Measurements from ENCODE around the gene CETN3. TPM values are rescaled to one million over a fixed set of nuclear protein-coding genes. Genes with fewer than 3 reads are reported as not detected.

CETN3 gene
- polyA plus RNA-seq, 3 donors = 0.59 to 9.0 (median 7.7) TPM

- H3K27me3 ChIP-seq (ENCODE audit: control insufficient read depth in 2 of 2, insufficient read depth in 2 of 2, low read length in 2 of 2) = no peaks in the 10 kb centered on the region
- H3K9ac ChIP-seq (ENCODE audit: insufficient read depth, low read length, poor library complexity, severe bottlenecking) = no peak overlapping the region
- no peak overlapping the region for H3K4me3 ChIP-seq (replicated peaks in 1 of 3; ENCODE audit: low read depth in 2 of 3, low read length in 3 of 3)
- no peaks in the 10 kb centered on the region for H4K20me1 ChIP-seq (ENCODE audit: insufficient read depth, low read length)
- no peaks in the 10 kb centered on the region for H3K36me3 ChIP-seq (replicated peaks in 1 of 2; ENCODE audit: control insufficient read depth in 1 of 2, insufficient read depth in 2 of 2, low read length in 2 of 2)
- H3K79me2 ChIP-seq (ENCODE audit: insufficient read depth, low read length) = no peaks in the 10 kb centered on the region
- intact Hi-C loops (cut with micrococcal nuclease) = no loop called here
- H3K4me2 ChIP-seq (replicated peaks; ENCODE audit: extremely low read depth, low read length, poor library complexity, severe bottlenecking) = no peak overlapping the region
- H3K9me3 ChIP-seq (replicated peaks in 1 of 2; ENCODE audit: control insufficient read depth in 1 of 2, insufficient read depth in 1 of 2, low read length in 2 of 2) = peaks cover 6 to 11% of the 10 kb centered on the region in 2 donors
- H2AFZ ChIP-seq (ENCODE audit: insufficient read depth, low read depth, low read length, poor library complexity, severe bottlenecking) = no peak overlapping the region
- H3K27ac ChIP-seq (ENCODE audit: low read depth in 1 of 2, low read length in 2 of 2) = no peak overlapping the region
- TF ChIP-seq, protein P1, sequence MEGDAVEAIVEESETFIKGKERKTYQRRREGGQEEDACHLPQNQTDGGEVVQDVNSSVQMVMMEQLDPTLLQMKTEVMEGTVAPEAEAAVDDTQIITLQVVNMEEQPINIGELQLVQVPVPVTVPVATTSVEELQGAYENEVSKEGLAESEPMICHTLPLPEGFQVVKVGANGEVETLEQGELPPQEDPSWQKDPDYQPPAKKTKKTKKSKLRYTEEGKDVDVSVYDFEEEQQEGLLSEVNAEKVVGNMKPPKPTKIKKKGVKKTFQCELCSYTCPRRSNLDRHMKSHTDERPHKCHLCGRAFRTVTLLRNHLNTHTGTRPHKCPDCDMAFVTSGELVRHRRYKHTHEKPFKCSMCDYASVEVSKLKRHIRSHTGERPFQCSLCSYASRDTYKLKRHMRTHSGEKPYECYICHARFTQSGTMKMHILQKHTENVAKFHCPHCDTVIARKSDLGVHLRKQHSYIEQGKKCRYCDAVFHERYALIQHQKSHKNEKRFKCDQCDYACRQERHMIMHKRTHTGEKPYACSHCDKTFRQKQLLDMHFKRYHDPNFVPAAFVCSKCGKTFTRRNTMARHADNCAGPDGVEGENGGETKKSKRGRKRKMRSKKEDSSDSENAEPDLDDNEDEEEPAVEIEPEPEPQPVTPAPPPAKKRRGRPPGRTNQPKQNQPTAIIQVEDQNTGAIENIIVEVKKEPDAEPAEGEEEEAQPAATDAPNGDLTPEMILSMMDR (IDR thresholded peaks at IDR 0.05) = no peak
- WGBS (ENCODE audit: insufficient coverage) = no CpG with 5 or more reads among the region's 3 CpGs
- no peaks in the 10 kb centered on the region for H3K36me3 Mint-ChIP-seq
- H3K9me3 Mint-ChIP-seq = peaks cover 0 to 16% (median 8%) of the 10 kb centered on the region in 7 donors
- no peaks in the 10 kb centered on the region for H3K4me1 ChIP-seq (ENCODE audit: control insufficient read depth in 1 of 2, insufficient read depth in 2 of 2, low read length in 2 of 2)
- H3K27ac Mint-ChIP-seq = no peak overlapping the region
- H3K4me1 Mint-ChIP-seq = no peaks in the 10 kb centered on the region
- DNase-seq = no peak
- no peak overlapping the region for H3K4me3 Mint-ChIP-seq
- H3K27me3 Mint-ChIP-seq (ENCODE audit: low read depth in 3 of 3) = peaks cover 0 to 5% (median 3%) of the 10 kb centered on the region in 3 donors
Observed at GRCh38 chr5:90366948-90367347, 42.6 kb downstream of the CETN3 start.

- no peak overlapping the region for H2AFZ ChIP-seq (ENCODE audit: insufficient read depth, low read depth, low read length, poor library complexity, severe bottlenecking)
- Mint-ChIP-seq H3K36me3 (no peaks in the 10 kb centered on the region), H3K9me3 (peaks cover 0 to 8% (median 1%) of the 10 kb centered on the region in 7 donors), H3K27ac (no peak overlapping the region), H3K4me3 (no peak overlapping the region), H3K27me3 (ENCODE audit: low read depth in 3 of 3) (peaks cover 0 to 4% (median 3%) of the 10 kb centered on the region in 3 donors), H3K4me1 (no peaks in the 10 kb centered on the region)
- no peak overlapping the region for H3K9ac ChIP-seq (ENCODE audit: insufficient read depth, low read length, poor library complexity, severe bottlenecking)
- no peak for DNase-seq
- no peak overlapping the region for H3K4me2 ChIP-seq (replicated peaks; ENCODE audit: extremely low read depth, low read length, poor library complexity, severe bottlenecking)
- H3K27ac ChIP-seq (ENCODE audit: low read depth in 1 of 2, low read length in 2 of 2) = no peak overlapping the region
- no peaks in the 10 kb centered on the region for H3K79me2 ChIP-seq (ENCODE audit: insufficient read depth, low read length)
- intact Hi-C loops (cut with micrococcal nuclease) = no loop called here
- H3K27me3 ChIP-seq (ENCODE audit: control insufficient read depth in 2 of 2, insufficient read depth in 2 of 2, low read length in 2 of 2) = no peaks in the 10 kb centered on the region
- no peaks in the 10 kb centered on the region for H4K20me1 ChIP-seq (ENCODE audit: insufficient read depth, low read length)
- no peaks in the 10 kb centered on the region for H3K9me3 ChIP-seq (replicated peaks in 1 of 2; ENCODE audit: control insufficient read depth in 1 of 2, insufficient read depth in 1 of 2, low read length in 2 of 2)
- TF ChIP-seq, protein P1 (IDR thresholded peaks at IDR 0.05) = no peak
- H3K4me3 ChIP-seq (replicated peaks in 1 of 3; ENCODE audit: low read depth in 2 of 3, low read length in 3 of 3) = no peak overlapping the region
- no peaks in the 10 kb centered on the region for H3K36me3 ChIP-seq (replicated peaks in 1 of 2; ENCODE audit: control insufficient read depth in 1 of 2, insufficient read depth in 2 of 2, low read length in 2 of 2)
- no peaks in the 10 kb centered on the region for H3K4me1 ChIP-seq (ENCODE audit: control insufficient read depth in 1 of 2, insufficient read depth in 2 of 2, low read length in 2 of 2)
Observed at GRCh38 chr5:90365328-90365727, 44.2 kb downstream of the CETN3 start.
